Urothelium cell line (cell line): ENCODE results near the gene IQGAP3.
A peak's percentile ranks its signal among the peaks of the same experiment; 100 is the strongest.

Source experiments
- DNase-seq: peaks from one replicate; pipeline ENCODE4 v3.0.0; 2011; ENCODE audit warnings: low spot score, mixed read lengths
- FAIRE-seq: peaks from 2 replicates; lab custom pipeline; 2011; peaks lifted over from hg19 to GRCh38; lab: Jason Lieb, UNC

Gene IQGAP3

DNA sequence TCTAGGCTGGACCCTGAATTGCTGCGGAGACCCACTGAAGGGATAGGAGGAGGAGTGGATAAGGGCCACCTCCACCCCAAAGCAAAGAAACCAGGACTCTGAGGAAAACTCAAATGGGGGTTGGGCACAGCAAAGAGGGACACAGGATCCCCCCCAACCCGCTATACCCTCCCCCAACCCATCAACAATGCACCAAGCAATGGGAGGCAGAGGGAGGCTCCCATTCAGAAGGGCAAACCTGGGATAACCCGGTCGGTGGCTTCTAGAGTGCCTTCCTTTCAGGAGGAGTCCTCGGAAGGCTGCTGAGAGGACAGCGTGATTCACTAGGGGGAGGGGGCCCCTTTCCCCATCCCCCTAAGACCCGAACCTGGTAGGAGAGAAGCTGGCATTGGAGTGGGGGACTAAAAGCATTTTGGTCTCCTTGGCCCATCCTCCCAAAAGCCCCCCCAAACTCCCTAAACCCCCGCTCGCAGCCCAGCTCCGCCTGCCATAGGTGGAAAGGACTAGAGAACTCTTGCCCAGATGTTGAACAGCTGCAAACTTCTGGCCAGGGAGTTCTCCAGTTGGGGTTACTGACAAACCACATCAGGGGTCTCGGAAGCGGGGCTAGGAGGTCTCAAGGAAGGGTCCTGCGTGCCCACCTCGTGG is 73.0 kb downstream of the IQGAP3 start:
- DNase-seq (no peak), FAIRE-seq (no peak)

- DNase-seq, result no peak
Observed at GRCh38 chr1:156498432-156499193, 73.8 kb downstream of the IQGAP3 start.

DNA sequence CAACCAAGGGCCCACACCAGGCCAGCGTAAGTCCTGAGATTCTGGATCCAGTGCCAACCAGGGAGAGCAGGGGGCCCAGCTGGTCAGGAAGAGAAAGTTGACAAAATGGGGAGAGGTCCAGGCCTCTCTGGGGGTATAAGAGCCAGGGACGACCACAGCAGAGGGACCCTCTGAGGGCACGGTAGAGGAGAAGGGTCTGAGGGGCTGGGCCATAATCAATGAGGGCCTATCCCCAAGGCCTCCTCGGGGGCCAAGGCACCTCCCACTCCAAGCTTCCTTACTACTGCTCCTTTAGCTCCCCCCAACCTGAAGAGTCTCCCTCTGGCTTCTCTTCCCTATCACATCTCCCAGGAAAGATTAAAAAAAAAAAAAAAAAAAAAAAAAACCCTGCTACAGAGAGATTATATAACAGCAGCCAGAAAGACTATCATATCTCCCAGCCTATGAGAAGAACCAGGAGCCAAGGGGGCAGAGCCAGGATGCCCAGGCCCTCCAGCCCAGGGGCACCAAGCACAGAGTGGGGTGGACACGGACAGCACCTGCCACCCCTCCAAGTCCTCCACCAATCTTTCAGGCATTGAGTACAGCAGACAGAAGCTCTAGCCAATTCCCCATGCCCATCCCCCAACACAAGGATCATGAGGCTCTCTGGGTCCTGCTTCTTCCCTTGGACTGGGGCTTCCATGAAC is 74.5 kb downstream of the IQGAP3 start:
- FAIRE-seq, result no peak

More at GRCh38 chr1:156498432-156499193, 73.8 kb downstream of the IQGAP3 start:
- FAIRE-seq, result no peak

DNA sequence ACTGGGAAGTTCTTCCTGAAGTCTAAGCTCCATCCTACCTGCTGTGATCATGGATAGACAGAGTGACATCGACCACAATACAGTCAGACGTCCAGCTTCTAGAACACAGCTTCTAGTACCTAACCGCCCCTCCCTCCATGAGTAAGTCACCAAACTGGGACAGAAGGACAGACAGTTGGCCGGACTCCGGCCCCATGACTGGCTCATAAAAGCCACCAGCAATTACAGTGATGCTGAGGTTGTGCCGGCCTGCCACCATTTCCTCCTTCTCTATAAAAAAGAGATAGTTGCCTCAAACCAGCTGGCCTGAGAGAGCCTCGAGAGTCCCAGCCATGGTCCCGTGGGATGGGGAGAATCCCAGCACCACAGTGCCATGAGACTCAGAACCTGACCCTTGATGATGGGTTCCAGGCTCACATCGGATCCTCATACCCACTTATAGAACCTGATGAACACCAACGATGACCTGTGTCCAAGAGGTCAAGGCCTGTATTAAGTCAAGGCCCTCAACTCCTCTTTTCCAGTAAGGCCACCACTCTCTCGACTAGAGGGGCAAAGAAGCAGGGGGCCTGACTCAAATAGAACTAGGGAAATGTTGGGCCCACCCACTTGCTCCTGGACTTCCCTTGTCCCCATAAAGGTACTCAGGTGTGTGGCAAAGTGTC is 75.2 kb downstream of the IQGAP3 start:
- no peak for DNase-seq
- no peak for FAIRE-seq

More for the DNA sequence above, 74.5 kb downstream of the IQGAP3 start:
- no peak for DNase-seq

- DNase-seq, result no peak
- no peak for FAIRE-seq
Observed at GRCh38 chr1:156496211-156496761, 76.1 kb downstream of the IQGAP3 start.

GRCh38 chr1:156495401-156496140 is 76.8 kb downstream of the IQGAP3 start:
- no peak for FAIRE-seq
- no peak for DNase-seq

GRCh38 chr1:156494309-156494895 is 78.0 kb downstream of the IQGAP3 start:
- DNase-seq (no peak), FAIRE-seq (no peak)

DNA sequence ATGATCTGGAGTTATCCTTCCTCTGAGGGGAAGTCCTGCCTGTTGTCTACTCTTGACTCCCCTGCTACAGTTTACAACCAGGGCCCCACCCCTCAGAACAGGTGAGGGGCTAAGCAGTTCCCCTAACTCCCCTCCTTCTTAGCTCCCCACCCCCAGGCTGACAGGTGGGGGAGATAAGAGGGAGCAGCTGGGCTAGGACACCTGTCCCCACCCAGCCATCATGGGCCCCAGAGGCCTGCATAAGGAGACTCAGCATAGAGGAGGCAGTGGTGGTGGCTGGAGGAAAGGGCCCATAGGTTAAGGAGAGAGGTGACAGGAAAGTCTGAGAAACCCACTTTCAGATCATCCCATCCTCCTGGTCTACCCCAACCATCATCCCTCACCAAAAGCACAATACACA is 78.6 kb downstream of the IQGAP3 start:
- no peak for DNase-seq
- FAIRE-seq, result no peak

DNA sequence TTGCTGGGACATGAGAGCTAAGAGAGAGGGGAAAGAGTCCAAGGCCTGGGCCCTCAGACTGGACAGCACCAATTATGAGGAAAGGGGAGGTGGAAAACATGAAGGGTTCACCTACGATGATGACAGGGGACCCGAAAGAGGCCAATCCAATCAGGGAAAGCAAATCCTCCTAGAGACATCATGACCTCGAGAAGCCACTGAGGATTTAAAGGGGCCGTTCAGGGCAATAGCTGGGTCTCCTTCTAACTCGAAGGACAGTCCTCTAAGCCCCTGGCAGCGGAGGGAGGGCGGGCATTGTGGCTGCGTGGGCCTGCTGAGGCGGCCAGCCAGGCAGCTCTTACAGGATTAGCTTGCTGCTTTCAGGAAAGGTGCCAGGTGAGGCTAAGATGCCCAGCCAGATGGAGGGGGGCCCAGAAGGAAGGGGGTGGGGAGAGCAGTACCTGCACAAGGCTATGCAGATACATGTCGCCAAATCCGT is 79.2 kb downstream of the IQGAP3 start:
- DNase-seq, result no peak
- no peak for FAIRE-seq

- FAIRE-seq (no peak), DNase-seq (no peak)
Observed at GRCh38 chr1:156492591-156493080, 79.7 kb downstream of the IQGAP3 start.

GRCh38 chr1:156492013-156492590 is 80.3 kb downstream of the IQGAP3 start:
- DNase-seq, result no peak
- no peak for FAIRE-seq

DNA sequence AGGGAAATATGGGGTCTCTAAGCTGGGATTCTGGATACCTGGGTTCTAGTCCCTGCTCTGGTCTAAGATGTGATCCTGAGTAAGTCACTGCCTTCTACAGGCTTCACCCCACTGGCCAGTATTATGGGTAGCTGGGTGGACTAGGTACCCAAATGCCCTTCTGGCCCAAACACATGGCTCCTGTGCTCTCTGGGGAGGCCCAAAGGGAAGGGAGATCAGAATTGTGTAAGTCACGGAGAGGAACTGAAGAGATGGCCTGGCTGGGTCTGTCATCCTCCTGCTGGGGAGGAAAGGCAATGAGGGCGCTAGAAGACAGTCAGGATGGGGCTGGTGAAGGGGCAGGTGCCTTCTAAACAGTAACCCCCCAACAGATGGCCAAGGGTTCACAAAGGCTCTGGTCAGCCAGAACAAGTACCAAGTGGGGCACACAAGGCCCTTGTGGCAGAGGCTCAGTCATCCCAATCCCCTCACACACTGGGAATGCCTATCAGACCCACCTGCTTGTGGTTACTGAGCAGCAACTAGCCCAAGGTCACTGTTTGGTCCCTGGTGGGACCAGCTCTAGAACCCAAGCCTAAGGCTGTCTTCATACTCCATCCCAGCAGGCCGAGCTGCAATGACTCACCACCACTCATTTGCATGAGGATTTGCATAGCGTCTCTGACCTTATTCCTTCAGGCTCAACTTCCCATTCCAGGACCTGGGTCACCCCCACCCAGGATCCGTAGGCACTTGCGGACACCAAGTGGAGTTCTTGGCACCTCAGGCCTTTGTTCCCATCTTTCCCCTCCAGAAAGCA is 81.0 kb downstream of the IQGAP3 start:
- no peak for FAIRE-seq
- no peak for DNase-seq

DNA sequence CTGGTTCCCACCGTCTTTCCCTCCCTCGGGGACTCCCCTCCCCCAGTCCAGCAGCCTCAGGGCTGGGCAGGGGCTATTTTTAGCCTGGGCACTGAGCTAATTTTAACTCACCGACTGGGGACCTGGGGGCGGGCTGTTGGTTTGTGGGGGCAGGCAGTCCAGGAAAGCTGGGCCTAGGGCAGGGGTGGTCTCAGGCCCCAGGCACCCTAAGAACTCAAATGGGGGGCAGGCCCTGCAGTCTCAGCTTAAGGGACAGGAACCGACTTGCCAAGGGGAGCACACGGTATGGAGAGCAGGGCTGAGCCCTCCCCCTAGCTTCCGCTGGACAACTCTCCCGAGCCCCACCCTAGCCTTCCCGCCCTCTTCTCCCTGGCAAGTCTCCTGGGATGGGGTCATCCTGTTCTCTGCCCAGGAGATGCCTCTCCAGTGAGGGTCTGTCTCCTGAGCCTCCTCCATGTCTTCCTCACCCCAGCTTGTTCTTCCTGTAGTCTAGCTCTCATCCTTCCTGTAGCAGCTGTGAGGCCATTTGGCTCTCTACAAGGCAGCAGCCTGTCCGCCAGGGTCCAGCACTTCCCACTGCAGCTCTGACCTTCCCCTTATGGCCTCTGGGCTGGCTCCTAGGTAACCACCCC is 81.8 kb downstream of the IQGAP3 start:
- DNase-seq (peak; percentile 49), FAIRE-seq (no peak)

GRCh38 chr1:156489935-156490293 is 82.5 kb downstream of the IQGAP3 start:
- FAIRE-seq (no peak), DNase-seq (no peak)

DNA sequence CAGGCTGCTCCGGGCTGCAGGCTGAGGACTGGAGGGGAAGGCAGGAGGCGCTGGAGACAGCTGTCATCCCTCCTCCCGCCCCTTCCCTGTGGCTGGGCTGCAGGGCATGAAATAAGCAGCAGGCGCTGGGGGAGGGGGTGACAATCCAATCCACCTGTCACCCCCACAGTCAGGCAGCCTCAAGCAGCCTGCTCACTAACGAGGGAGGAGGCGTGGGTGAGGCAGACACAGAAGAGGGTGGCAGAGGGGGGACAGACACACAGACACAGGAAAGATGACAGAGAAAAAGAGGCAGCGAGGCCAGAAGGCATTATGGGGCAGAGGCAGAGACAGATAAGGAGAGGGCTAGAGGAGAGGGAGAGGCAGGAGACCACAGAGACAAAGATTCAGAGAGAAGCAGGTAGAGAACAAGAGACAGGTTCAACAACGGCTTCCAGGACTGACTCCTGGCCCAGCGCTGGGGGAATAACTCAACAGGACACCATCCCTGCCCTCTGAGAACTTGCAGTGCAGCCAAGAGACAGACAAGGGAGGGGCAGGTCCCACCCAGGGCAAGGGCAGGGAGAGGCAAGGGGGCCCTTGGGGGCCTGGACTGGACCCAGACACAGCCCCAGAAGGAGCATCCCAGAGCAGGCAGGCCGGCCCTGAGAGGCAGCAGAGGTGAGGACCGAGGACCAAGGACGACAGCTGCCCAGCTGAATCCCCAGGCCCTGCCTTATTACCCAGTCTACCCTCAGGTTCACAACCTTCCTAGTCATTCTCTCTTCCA is 83.0 kb downstream of the IQGAP3 start:
- FAIRE-seq (no peak), DNase-seq (no peak)

DNA sequence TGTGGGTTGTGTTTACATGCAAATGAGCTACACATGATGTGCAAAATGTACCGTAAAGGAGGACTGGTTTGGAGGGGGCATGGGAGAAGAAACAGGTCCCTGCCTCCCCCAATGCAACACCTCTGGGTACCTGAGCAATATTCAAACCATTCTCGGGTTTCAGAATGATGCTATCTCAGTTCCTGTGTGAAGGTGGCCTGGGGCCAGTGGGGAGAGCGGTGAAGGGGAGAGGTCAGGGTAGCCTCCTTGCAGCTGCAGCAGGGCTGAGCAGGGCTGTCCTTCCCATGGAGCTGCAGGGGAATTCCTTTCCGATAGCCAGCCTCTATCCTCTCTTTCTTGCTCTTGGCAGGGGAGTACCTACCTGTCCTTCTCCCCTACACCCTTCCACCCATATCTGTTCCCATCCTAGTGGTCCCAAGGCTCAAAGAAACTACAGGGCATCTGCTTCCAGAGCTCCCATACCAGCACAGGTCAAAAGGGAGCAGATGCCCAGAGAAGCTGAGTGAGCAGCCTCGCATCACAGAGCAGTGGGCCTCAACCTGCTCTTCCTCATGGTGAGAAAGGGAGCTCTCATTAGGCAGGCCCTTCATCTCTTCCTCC is 83.7 kb downstream of the IQGAP3 start:
- FAIRE-seq, result no peak
- DNase-seq, result no peak

GRCh38 chr1:156487862-156488261 is 84.5 kb downstream of the IQGAP3 start:
- FAIRE-seq (no peak), DNase-seq (no peak)
